H1 (cell line): Measurements from ENCODE around the gene CAPG. TPM values are rescaled to one million over a fixed set of nuclear protein-coding genes. Genes with fewer than 3 reads are reported as not detected.

Experiments used
- CTCF ChIA-PET: fragments of 300-600 bp; sonication (Branson Sonifier 250); formaldehyde crosslinking; loops from one replicate; lab custom pipeline; 2021; ENCODE audit not compliant: partially characterized antibody; lab: Charles Lee
- POLR2A ChIA-PET: fragments of 300-600 bp; sonication (Branson Sonifier 250); formaldehyde crosslinking; loops from one replicate; lab custom pipeline; 2021; ENCODE audit warnings: inconsistent platforms; ENCODE audit not compliant: partially characterized antibody; lab: Charles Lee
- DNase-seq, 2 experiments: peaks; one replicate each; pipeline versions ENCODE4 v3.0.0 to v3.0.0-alpha.2; 2010 to 2022; ENCODE audit warnings: low spot score in 2 of 2, low read depth in 1 of 2, mixed read lengths in 1 of 2
- FAIRE-seq: peaks from 2 replicates; lab custom pipeline; 2011; peaks lifted over from hg19 to GRCh38; lab: Jason Lieb, UNC
- H2AFZ ChIP-seq: 2 replicates; pipeline ENCODE4 v1.8.1; 2012; ENCODE audit warnings: low read length, inconsistent platforms
- H2AK5ac ChIP-seq: 2 replicates; pipeline ENCODE4 v1.6.1; 2013; ENCODE audit warnings: low read depth, low read length
- H2BK120ac ChIP-seq: replicated peaks from 2 replicates; pipeline ENCODE3; 2013; ENCODE audit warnings: low read depth, low read length, inconsistent platforms
- H2BK12ac ChIP-seq: 2 replicates; pipeline ENCODE4 v1.6.1; 2013; ENCODE audit warnings: low read depth, low read length
- H2BK15ac ChIP-seq: 2 replicates; pipeline ENCODE4 v1.6.1; 2013; ENCODE audit warnings: low read length
- H2BK20ac ChIP-seq: 2 replicates; pipeline ENCODE4 v1.6.1; 2013; ENCODE audit warnings: low read length
- H2BK5ac ChIP-seq: 2 replicates; pipeline ENCODE4 v1.6.1; 2013; ENCODE audit warnings: low read depth, low read length
- H3K14ac ChIP-seq: 2 replicates; pipeline ENCODE4 v1.6.1; 2013; ENCODE audit warnings: inconsistent platforms; ENCODE audit not compliant: insufficient read length
- H3K18ac ChIP-seq: 2 replicates; pipeline ENCODE4 v1.6.1; 2013; ENCODE audit warnings: low read length; ENCODE audit errors: extremely low read depth
- H3K23ac ChIP-seq: 2 replicates; pipeline ENCODE4 v1.6.1; 2013; ENCODE audit warnings: inconsistent platforms; ENCODE audit not compliant: insufficient read length
- H3K23me2 ChIP-seq: 2 replicates; pipeline ENCODE4 v1.6.1; 2013; ENCODE audit warnings: low read depth, low read length
- H3K27ac ChIP-seq: 2 replicates; pipeline ENCODE4 v1.6.1; 2011; ENCODE audit warnings: low read depth, low read length, inconsistent platforms
- H3K27me3 ChIP-seq, 4 experiments: replicated peaks in 1 of 4; 1 replicate in 1 of 4; 2 replicates in 3 of 4; pipeline versions ENCODE4 v1.6.1 to v1.8.1; 2011 to 2013; ENCODE audit warnings: low read length in 3 of 4, mild to moderate bottlenecking in 3 of 4, inconsistent platforms in 2 of 4, mixed read lengths in 2 of 4, moderate library complexity in 1 of 4; ENCODE audit not compliant: control insufficient read depth in 3 of 4, insufficient read depth in 3 of 4; ENCODE audit errors: extremely low read depth in 1 of 4
- H3K36me3 ChIP-seq, 4 experiments: 2 replicates each; pipeline versions ENCODE4 v1.6.1 to v1.8.1; 2011 to 2013; ENCODE audit warnings: mild to moderate bottlenecking in 4 of 4, low read length in 3 of 4, moderate library complexity in 2 of 4, control low read depth in 1 of 4, inconsistent platforms in 1 of 4; ENCODE audit not compliant: insufficient read depth in 4 of 4, control insufficient read depth in 2 of 4
- H3K4ac ChIP-seq: replicated peaks from 2 replicates; pipeline ENCODE3; 2013; ENCODE audit warnings: low read length, low read depth, mixed read lengths, inconsistent platforms; ENCODE audit not compliant: insufficient read length
- H3K4me1 ChIP-seq, 4 experiments: replicated peaks in 1 of 4; 1 replicate in 1 of 4; 2 replicates in 3 of 4; pipeline versions ENCODE4 v1.6.1 to v1.8.1; 2011 to 2013; ENCODE audit warnings: low read length in 3 of 4, inconsistent platforms in 2 of 4, mixed read lengths in 1 of 4; ENCODE audit not compliant: insufficient read depth in 4 of 4, control insufficient read depth in 3 of 4
- H3K4me2 ChIP-seq, 2 experiments: 2 replicates each; pipeline versions ENCODE4 v1.6.1 to v1.8.1; 2011 to 2013; ENCODE audit warnings: low read depth in 2 of 2, low read length in 2 of 2, control low read depth in 1 of 2, inconsistent platforms in 1 of 2, mild to moderate bottlenecking in 1 of 2; ENCODE audit not compliant: insufficient read depth in 1 of 2
- H3K4me3 ChIP-seq, 4 experiments: fragments of 200-600, 300-600 bp in 1 of 4; sonication (generic), shearing (Covaris generic), sonication (Bioruptor Twin) in 1 of 4; 2 replicates each; pipeline versions ENCODE4 v1.5.1 to v1.8.1; 2011 to 2016; ENCODE audit warnings: low read length in 4 of 4, low read depth in 3 of 4, control low read depth in 2 of 4, inconsistent platforms in 2 of 4, mild to moderate bottlenecking in 2 of 4, mixed read lengths in 1 of 4, moderate library complexity in 1 of 4; ENCODE audit not compliant: insufficient read depth in 2 of 4; ENCODE audit errors: extremely low read depth in 1 of 4
- H3K56ac ChIP-seq: replicated peaks from 2 replicates; pipeline ENCODE3; 2013; ENCODE audit warnings: low read depth, mild to moderate bottlenecking, mixed read lengths, low read length, inconsistent platforms; ENCODE audit not compliant: insufficient read length
- H3K79me1 ChIP-seq: 2 replicates; pipeline ENCODE4 v1.6.1; 2013; ENCODE audit warnings: low read depth, low read length, control low read depth
- H3K79me2 ChIP-seq, 2 experiments: 2 replicates each; pipeline versions ENCODE4 v1.6.1 to v1.8.1; 2012 to 2013; ENCODE audit warnings: low read length in 2 of 2, mild to moderate bottlenecking in 2 of 2, inconsistent platforms in 1 of 2; ENCODE audit not compliant: insufficient read depth in 2 of 2, control insufficient read depth in 1 of 2
- H3K9ac ChIP-seq, 4 experiments: replicated peaks in 1 of 4; 1 replicate in 1 of 4; 2 replicates in 3 of 4; pipeline versions ENCODE4 v1.6.1 to v1.8.1; 2011 to 2013; ENCODE audit warnings: low read depth in 3 of 4, low read length in 3 of 4, control low read depth in 2 of 4, mild to moderate bottlenecking in 2 of 4, moderate library complexity in 2 of 4, inconsistent platforms in 1 of 4; ENCODE audit errors: extremely low read depth in 1 of 4
- H3K9me3 ChIP-seq, 2 experiments: 2 replicates each; pipeline versions ENCODE4 v1.6.1 to v1.8.1; 2012 to 2013; ENCODE audit warnings: mild to moderate bottlenecking in 2 of 2, moderate library complexity in 2 of 2, control low read depth in 1 of 2, inconsistent platforms in 1 of 2, low read depth in 1 of 2, low read length in 1 of 2, mixed read lengths in 1 of 2; ENCODE audit not compliant: insufficient read depth in 2 of 2
- H4K20me1 ChIP-seq, 2 experiments: replicated peaks in 1 of 2; 2 replicates each; pipeline versions ENCODE3 to v1.8.1; 2011 to 2013; ENCODE audit warnings: inconsistent platforms in 2 of 2, low read length in 2 of 2, mild to moderate bottlenecking in 1 of 2; ENCODE audit not compliant: insufficient read depth in 2 of 2, control insufficient read depth in 1 of 2
- H4K5ac ChIP-seq: 2 replicates; pipeline ENCODE4 v1.6.1; 2013; ENCODE audit warnings: low read length, low read depth, mixed read lengths, inconsistent platforms; ENCODE audit not compliant: insufficient read length
- H4K8ac ChIP-seq: 2 replicates; pipeline ENCODE4 v1.8.0; 2013; ENCODE audit warnings: mild to moderate bottlenecking, moderate library complexity, low read length, inconsistent platforms; ENCODE audit not compliant: insufficient read depth; ENCODE audit errors: extremely low read depth
- H4K91ac ChIP-seq: replicated peaks from 2 replicates; pipeline ENCODE3; 2013; ENCODE audit warnings: low read length, mixed read lengths, inconsistent platforms; ENCODE audit not compliant: insufficient read length
- EZH2 ChIP-seq: fragments of 200-600 bp; sonication (generic); IDR thresholded peaks from 2 replicates; pipeline ENCODE4 v1.7.1; 2012; ENCODE audit warnings: low read depth, mild to moderate bottlenecking, moderate library complexity, low read length, inconsistent platforms; ENCODE audit not compliant: severe bottlenecking
- FOSL1 ChIP-seq: IDR thresholded peaks from 2 replicates; pipeline ENCODE4 v1.6.1; 2011; ENCODE audit warnings: mild to moderate bottlenecking, low read depth, low read length, moderate library complexity; ENCODE audit not compliant: insufficient read depth
- HDAC6 ChIP-seq: IDR thresholded peaks from one replicate; pipeline ENCODE4 v1.7.1; 2012; ENCODE audit warnings: low read depth, mild to moderate bottlenecking, inconsistent platforms, low read length, moderate library complexity
- JUND ChIP-seq: IDR thresholded peaks from 2 replicates; pipeline ENCODE4 v1.6.1; 2011; ENCODE audit warnings: mild to moderate bottlenecking, improper control_type of control experiment, low read length
- POLR2A ChIP-seq, 2 experiments: IDR thresholded peaks; 1 replicate in 1 of 2; 2 replicates in 1 of 2; pipeline ENCODE4 v1.6.1; 2011; ENCODE audit warnings: low read depth in 2 of 2, low read length in 2 of 2, mild to moderate bottlenecking in 2 of 2; ENCODE audit errors: control extremely low read depth in 1 of 2
- SAP30 ChIP-seq: fragments of 300-600 bp; sonication (generic); IDR thresholded peaks from 2 replicates; pipeline ENCODE4 v1.7.1; 2012; ENCODE audit warnings: low read length, moderate library complexity, mild to moderate bottlenecking, inconsistent platforms; ENCODE audit not compliant: insufficient read depth, insufficient replicate concordance
- SIN3A ChIP-seq, 2 experiments: IDR thresholded peaks in 1 of 2; conservative IDR thresholded peaks in 1 of 2; 2 replicates each; pipeline ENCODE4 v1.6.1; 2011 to 2012; ENCODE audit warnings: low read length in 2 of 2, improper control_type of control experiment in 1 of 2, low read depth in 1 of 2, mild to moderate bottlenecking in 1 of 2
- TBP ChIP-seq: IDR thresholded peaks from 2 replicates; pipeline ENCODE4 v1.6.1; 2011; ENCODE audit warnings: low read depth, low read length, improper control_type of control experiment
- WGBS, 2 experiments: shearing (Covaris generic) in 1 of 2; methylation state at CpG; one replicate each; pipeline versions ENCODE4 v1.1.6 to v1.1.7; 2013 to 2015; ENCODE audit warnings: low lambda C conversion rate in 2 of 2, mixed read lengths in 2 of 2, inconsistent platforms in 1 of 2, low coverage in 1 of 2, missing lambda C conversion rate in 1 of 2; ENCODE audit not compliant: insufficient replicate concordance in 2 of 2, insufficient coverage in 1 of 2, insufficient read length in 1 of 2; ENCODE audit errors: extremely low coverage in 1 of 2, missing lambda C conversion rate in 1 of 2; 5-methylcytosine and 5-hydroxymethylcytosine counted together
- polyA plus RNA-seq, 7 experiments: library from polyadenylated mRNA; depleted of rRNA in 3 of 7; stranded (reverse) in 5 of 7; unstranded in 2 of 7; fragments of >200 nt in 5 of 7; fragments of 200-250 nt in 2 of 7; gene quantifications; 1 replicate in 5 of 7; 2 replicates in 1 of 7; 4 replicates in 1 of 7; pipeline versions ENCODE4 v1.2.1 to v1.2.3, GENCODE V29; 2011 to 2013; ENCODE audit warnings: missing spikeins in 2 of 7, mixed read lengths in 2 of 7
- total RNA-seq: library from RNA; stranded (reverse); fragmentation: NEBNext Ultra II Directional; extraction: Animal tissue kit (Norgen Biotek cat#: 25700); gene quantifications from 2 replicates; pipeline ENCODE4 v1.2.1, GENCODE V29; 2021
- TF ChIP-seq, protein P1 (sequence below), 3 experiments: IDR thresholded peaks; 1 replicate in 2 of 3; 2 replicates in 1 of 3; pipeline versions ENCODE4 v1.5.1 to v1.6.1; 2011; ENCODE audit warnings: low read length in 3 of 3, mild to moderate bottlenecking in 3 of 3, inconsistent platforms in 2 of 3, low read depth in 1 of 3, moderate library complexity in 1 of 3; ENCODE audit not compliant: insufficient read depth in 1 of 3; ENCODE audit errors: control extremely low read depth in 1 of 3
- TF ChIP-seq, protein P2 (sequence below): IDR thresholded peaks from 2 replicates; pipeline ENCODE4 v1.6.1; 2011; ENCODE audit warnings: low read length, improper control_type of control experiment

CAPG gene
- total and polyA plus RNA-seq, 2 of the 8 experiments (the other 6 are each of a cell fraction or from before 2014, with no cell fraction given) = 80.5 to 89.0 TPM

DNA sequence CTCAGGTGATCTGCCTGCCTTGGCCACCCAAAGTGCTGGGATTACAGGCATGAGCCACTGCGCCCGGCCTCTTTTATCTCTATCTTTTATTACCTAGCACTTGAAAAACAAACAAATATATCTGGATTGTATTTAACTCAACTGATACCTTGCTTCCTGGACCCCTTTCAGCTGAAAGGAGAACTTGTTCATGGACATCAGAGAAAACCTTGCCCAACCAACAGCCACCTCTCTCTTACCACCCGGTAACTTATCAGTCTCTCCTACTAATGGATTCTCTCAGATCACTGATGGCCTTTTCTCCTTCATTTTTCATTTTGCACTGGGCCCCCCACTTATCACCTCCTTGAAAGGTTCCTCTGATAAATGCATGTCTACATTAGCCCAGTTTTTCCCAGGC lies 62.6 kb downstream of the CAPG start:
- Histone ChIP-seq H3K4me2 (no peak overlapping the region), H3K27ac (no peak overlapping the region), H3K14ac (no peak overlapping the region), H3K36me3 (peaks cover 0 to 12% (median 0%) of the 10 kb centered on the region in 4 experiments; a peak in 2 of 8 replicates), H2AFZ (no peak overlapping the region), H3K23me2 (no peaks in the 10 kb centered on the region), H3K9me3 (no peaks in the 10 kb centered on the region), H2BK5ac (no peak overlapping the region), H4K8ac (no peak overlapping the region), H3K4me1 (peaks cover 0 to 3% (median 0%) of the 10 kb centered on the region in 4 experiments; a peak in 1 of 7 replicates), H3K27me3 (no peaks in the 10 kb centered on the region), H3K56ac (no peak overlapping the region), H3K4ac (no peak overlapping the region), H2BK120ac (no peak overlapping the region), H3K9ac (no peak overlapping the region), H2BK15ac (no peak overlapping the region), H2BK12ac (no peak overlapping the region), H4K20me1 (no peaks in the 10 kb centered on the region), H2AK5ac (no peak overlapping the region), H3K79me1 (no peaks in the 10 kb centered on the region), H4K91ac (no peak overlapping the region), H4K5ac (no peak overlapping the region), H3K18ac (no peak overlapping the region), H3K23ac (no peak overlapping the region), H3K79me2 (no peaks in the 10 kb centered on the region), H2BK20ac (no peak overlapping the region), H3K4me3 (no peak overlapping the region)
- DNase-seq (no peak), FAIRE-seq (no peak)
- POLR2A ChIA-PET = interaction anchor here (1.1 to 1.7 kb wide), 2 partner anchors 72 to 198 kb away, joined by 4 to 5 read pairs; no protein-coding TSS in a partner anchor
- CTCF ChIA-PET = no interaction called here
- WGBS, 2 experiments = 100% methylated on average over 3 of the region's 3 CpGs; no CpG with 5 or more reads in 1 of the 2 experiments
- TF ChIP-seq, protein P1, sequence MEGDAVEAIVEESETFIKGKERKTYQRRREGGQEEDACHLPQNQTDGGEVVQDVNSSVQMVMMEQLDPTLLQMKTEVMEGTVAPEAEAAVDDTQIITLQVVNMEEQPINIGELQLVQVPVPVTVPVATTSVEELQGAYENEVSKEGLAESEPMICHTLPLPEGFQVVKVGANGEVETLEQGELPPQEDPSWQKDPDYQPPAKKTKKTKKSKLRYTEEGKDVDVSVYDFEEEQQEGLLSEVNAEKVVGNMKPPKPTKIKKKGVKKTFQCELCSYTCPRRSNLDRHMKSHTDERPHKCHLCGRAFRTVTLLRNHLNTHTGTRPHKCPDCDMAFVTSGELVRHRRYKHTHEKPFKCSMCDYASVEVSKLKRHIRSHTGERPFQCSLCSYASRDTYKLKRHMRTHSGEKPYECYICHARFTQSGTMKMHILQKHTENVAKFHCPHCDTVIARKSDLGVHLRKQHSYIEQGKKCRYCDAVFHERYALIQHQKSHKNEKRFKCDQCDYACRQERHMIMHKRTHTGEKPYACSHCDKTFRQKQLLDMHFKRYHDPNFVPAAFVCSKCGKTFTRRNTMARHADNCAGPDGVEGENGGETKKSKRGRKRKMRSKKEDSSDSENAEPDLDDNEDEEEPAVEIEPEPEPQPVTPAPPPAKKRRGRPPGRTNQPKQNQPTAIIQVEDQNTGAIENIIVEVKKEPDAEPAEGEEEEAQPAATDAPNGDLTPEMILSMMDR (IDR thresholded peaks at IDR 0.05; ENCODE audit: control extremely low read depth in 1 of 3, insufficient read depth in 1 of 3, low read depth in 1 of 3, low read length in 3 of 3) = no peak
- TF ChIP-seq POLR2A (IDR thresholded peaks at IDR 0.05; ENCODE audit: control extremely low read depth in 1 of 2, low read depth in 2 of 2, low read length in 2 of 2) (no peak), TBP (no peak), SIN3A (conservative IDR thresholded peaks at IDR 0.05 in 1 of 2, IDR thresholded peaks at IDR 0.05 in 1 of 2; ENCODE audit: low read depth in 1 of 2, low read length in 2 of 2) (no peak), JUND (no peak), FOSL1 (no peak), HDAC6 (no peak), EZH2 (no peak), SAP30 (no peak)
- TF ChIP-seq, protein P2, sequence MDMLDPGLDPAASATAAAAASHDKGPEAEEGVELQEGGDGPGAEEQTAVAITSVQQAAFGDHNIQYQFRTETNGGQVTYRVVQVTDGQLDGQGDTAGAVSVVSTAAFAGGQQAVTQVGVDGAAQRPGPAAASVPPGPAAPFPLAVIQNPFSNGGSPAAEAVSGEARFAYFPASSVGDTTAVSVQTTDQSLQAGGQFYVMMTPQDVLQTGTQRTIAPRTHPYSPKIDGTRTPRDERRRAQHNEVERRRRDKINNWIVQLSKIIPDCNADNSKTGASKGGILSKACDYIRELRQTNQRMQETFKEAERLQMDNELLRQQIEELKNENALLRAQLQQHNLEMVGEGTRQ = no peak
